MCF 10A (cell line): ENCODE data around the gene MAP3K5. TPM values are rescaled to one million over a fixed set of nuclear protein-coding genes. Genes with fewer than 3 reads are reported as not detected.

ENCODE experiments used
- BruUV-seq: library from RNA; stranded (reverse); fragments of 400-500 nt; replicated peaks from 2 replicates; lab custom pipeline; 2021; lab: Mats Ljungman, UMichigan
- CTCF ChIA-PET: fragments of 300-600 bp; sonication (Branson Sonifier 250); formaldehyde crosslinking; extraction: SDS; loops from one replicate; lab custom pipeline; 2021; ENCODE audit warnings: antibody characterized with exemption, inconsistent platforms; lab: Yijun Ruan, JAX
- POLR2A ChIA-PET: fragments of 300-600, 350-650 bp; sonication (Branson Sonifier 250); formaldehyde crosslinking; extraction: SDS; loops from one replicate; lab custom pipeline; 2020; ENCODE audit warnings: antibody characterized with exemption, inconsistent platforms; lab: Yijun Ruan, JAX
- DNase-seq: peaks from one replicate; pipeline ENCODE4 v3.0.0-alpha.2; 2018; ENCODE audit not compliant: unreplicated experiment
- H3K27ac Mint-ChIP-seq: one replicate; pipeline ENCODE4 v1.8.0; 2022; ENCODE audit warnings: mild to moderate bottlenecking, low read depth, mixed read lengths; ENCODE audit not compliant: unreplicated experiment
- H3K27me3 Mint-ChIP-seq: one replicate; pipeline ENCODE4 v1.8.0; 2022; ENCODE audit warnings: mixed read lengths; ENCODE audit not compliant: insufficient read depth, unreplicated experiment
- H3K36me3 Mint-ChIP-seq: one replicate; pipeline ENCODE4 v1.8.0; 2022; ENCODE audit warnings: mild to moderate bottlenecking, moderate library complexity, mixed read lengths; ENCODE audit not compliant: insufficient read depth, unreplicated experiment
- H3K4me1 Mint-ChIP-seq: one replicate; pipeline ENCODE4 v1.8.0; 2022; ENCODE audit warnings: mixed read lengths; ENCODE audit not compliant: insufficient read depth, unreplicated experiment
- H3K4me3 Mint-ChIP-seq: one replicate; pipeline ENCODE4 v1.8.0; 2022; ENCODE audit warnings: mild to moderate bottlenecking, moderate library complexity, mixed read lengths; ENCODE audit not compliant: unreplicated experiment
- H3K9me3 Mint-ChIP-seq: one replicate; pipeline ENCODE4 v1.8.0; 2022; ENCODE audit warnings: mixed read lengths; ENCODE audit not compliant: unreplicated experiment
- CTCF ChIP-seq: fragments of 200-600 bp; IDR thresholded peaks from one replicate; pipeline ENCODE4 v1.8.0; 2022; ENCODE audit warnings: antibody characterized with exemption, mild to moderate bottlenecking; ENCODE audit not compliant: unreplicated experiment
- intact Hi-C: fragments of 100-400 bp; cut with micrococcal nuclease; formaldehyde crosslinking; loops from 2 replicates; pipeline ENCODE4 v1.14.1; 2022
- total RNA-seq: library from RNA; stranded (reverse); gene quantifications from 2 replicates; pipeline ENCODE4 v1.2.3, GENCODE V29; 2022

MAP3K5 gene
- total RNA-seq, 1 experiment from 2014 or later, result 8.4 TPM

GRCh38 chr6:136566007-136566487, 226.2 kb downstream of the MAP3K5 start:
- no peak for DNase-seq
- ChIA-PET POLR2A (interaction anchor here (0.7 to 0.8 kb wide), 2 partner anchors 191 to 212 kb away, joined by 3 read pairs; no protein-coding TSS in a partner anchor), CTCF (interaction anchor here (1.4 to 1.7 kb wide), 2 partner anchors 9 to 16 kb away, joined by 3 to 5 read pairs; no protein-coding TSS in a partner anchor)
- H3K27me3 Mint-ChIP-seq, result no peaks in the 10 kb centered on the region
- no TSS peak for BruUV-seq
- peaks cover 6% of the 10 kb centered on the region for H3K4me1 Mint-ChIP-seq
- no peak for TF ChIP-seq CTCF
- intact Hi-C loops, result no loop called here
- H3K9me3 Mint-ChIP-seq, result peaks cover 9% of the 10 kb centered on the region
- H3K36me3 Mint-ChIP-seq, result peaks cover 35% of the 10 kb centered on the region
- H3K27ac Mint-ChIP-seq, result no peak overlapping the region
- no peak overlapping the region for H3K4me3 Mint-ChIP-seq

- TF ChIP-seq CTCF, result no peak
- ChIA-PET CTCF (interaction anchor here (0.6 to 1.0 kb wide), 2 partner anchors 148 to 228 kb away, joined by 3 to 4 read pairs; partner anchors contain the start of gene MAP3K5), POLR2A (interaction anchor here (1.0 to 1.1 kb wide), 2 partner anchors 9 to 14 kb away, joined by 3 read pairs; partner anchors contain the start of gene MAP7)
- intact Hi-C loops, result no loop called here
- peak overlapping the region; percentile 7 for H3K27ac Mint-ChIP-seq
- no TSS peak for BruUV-seq
- H3K9me3 Mint-ChIP-seq, result no peaks in the 10 kb centered on the region
- no peak for DNase-seq
- peaks cover 39% of the 10 kb centered on the region for H3K36me3 Mint-ChIP-seq
- peaks cover 6% of the 10 kb centered on the region for H3K4me1 Mint-ChIP-seq
- no peaks in the 10 kb centered on the region for H3K27me3 Mint-ChIP-seq
- H3K4me3 Mint-ChIP-seq, result no peak overlapping the region
These were observed 228.1 kb downstream of the MAP3K5 start for GRCh38 chr6:136564180-136564579.

- DNase-seq, result no peak
- H3K9me3 Mint-ChIP-seq, result no peaks in the 10 kb centered on the region
- H3K4me1 Mint-ChIP-seq, result peaks cover 6% of the 10 kb centered on the region
- TF ChIP-seq CTCF, result no peak
- peaks cover 39% of the 10 kb centered on the region for H3K36me3 Mint-ChIP-seq
- no TSS peak for BruUV-seq
- no peak overlapping the region for H3K4me3 Mint-ChIP-seq
- intact Hi-C loops, result no loop called here
- CTCF ChIA-PET, result interaction anchor here (0.7 to 1.0 kb wide), 2 partner anchors 78 to 229 kb away, joined by 3 to 4 read pairs; partner anchors contain the start of gene MAP3K5
- POLR2A ChIA-PET, result interaction anchor here (0.8 to 1.3 kb wide), 2 partner anchors 13 to 329 kb away, joined by 3 read pairs; partner anchors contain the start of gene MAP7
- H3K27me3 Mint-ChIP-seq, result no peaks in the 10 kb centered on the region
- peak overlapping the region; percentile 7 for H3K27ac Mint-ChIP-seq
These were observed 228.7 kb downstream of the MAP3K5 start for GRCh38 chr6:136563386-136564152.

- H3K36me3 Mint-ChIP-seq, result peaks cover 44% of the 10 kb centered on the region
- H3K27me3 Mint-ChIP-seq, result no peaks in the 10 kb centered on the region
- CTCF ChIA-PET, result interaction anchor here (0.6 to 1.4 kb wide), 6 partner anchors 22 to 1104 kb away, joined by 3 to 4 read pairs (median 3); no protein-coding TSS in a partner anchor
- POLR2A ChIA-PET, result interaction anchor here (0.7 to 1.3 kb wide), 3 partner anchors 12 to 282 kb away, joined by 3 to 5 read pairs (median 3); partner anchors contain the start of gene MAP7
- no peak overlapping the region for H3K27ac Mint-ChIP-seq
- no peak overlapping the region for H3K4me3 Mint-ChIP-seq
- H3K9me3 Mint-ChIP-seq, result no peaks in the 10 kb centered on the region
- no TSS peak for BruUV-seq
- intact Hi-C loops, result no loop called here
- DNase-seq, result no peak
- no peak for TF ChIP-seq CTCF
- H3K4me1 Mint-ChIP-seq, result peaks cover 6% of the 10 kb centered on the region
These were observed 230.1 kb downstream of the MAP3K5 start for GRCh38 chr6:136562211-136562610.
